CD4-positive, alpha-beta T cell (primary cell): ENCODE results near the gene WBP1. TPM values are rescaled to one million over a fixed set of nuclear protein-coding genes. Genes with fewer than 3 reads are reported as not detected.
"Not testable (repeated sequence)": the region's sequence is repeated elsewhere in the genome, so short reads cannot be mapped to it uniquely, and the experiment has no call there.

Source experiments
- ATAC-seq: fragments of 200-7000 bp; cut with Tn5 transposase; one replicate; pipeline ENCODE4 v1.10.0; 2022; ENCODE audit warnings: mild to moderate bottlenecking; ENCODE audit not compliant: poor library complexity
- CTCF ChIA-PET: fragments of 350-600 bp; sonication (Branson Sonifier 250); formaldehyde crosslinking; loops from one replicate; lab custom pipeline; 2021; ENCODE audit warnings: antibody characterized with exemption, inconsistent platforms; lab: Charles Lee
- POLR2A ChIA-PET: fragments of 350-600 bp; sonication (Branson Sonifier 250); formaldehyde crosslinking; loops from one replicate; lab custom pipeline; 2021; ENCODE audit warnings: antibody characterized with exemption, inconsistent platforms; lab: Charles Lee
- DNase-seq, 14 experiments: peaks; one replicate each; pipeline ENCODE4 v3.0.0-alpha.2; 2013 to 2020; ENCODE audit warnings: mixed read lengths in 2 of 14
- H3K27ac ChIP-seq, 2 donors: one replicate each; pipeline versions ENCODE4 v1.5.1 to v1.7.0; 2013; ENCODE audit warnings: low read length in 2 of 2, low read depth in 1 of 2, mild to moderate bottlenecking in 1 of 2
- H3K27me3 ChIP-seq, 2 experiments: 1 replicate in 1 of 2; 2 replicates in 1 of 2; pipeline versions ENCODE4 v1.6.1 to v1.7.0; 2013; ENCODE audit warnings: low read length in 2 of 2, control low read depth in 1 of 2, mild to moderate bottlenecking in 1 of 2, moderate library complexity in 1 of 2; ENCODE audit not compliant: insufficient read depth in 2 of 2, control insufficient read depth in 1 of 2
- H3K36me3 ChIP-seq: one replicate; pipeline ENCODE4 v1.6.1; 2013; ENCODE audit warnings: low read length, control low read depth; ENCODE audit not compliant: insufficient read depth
- H3K4me1 ChIP-seq: one replicate; pipeline ENCODE4 v1.6.1; 2013; ENCODE audit warnings: low read length, control low read depth; ENCODE audit not compliant: insufficient read depth
- H3K4me3 ChIP-seq: one replicate; pipeline ENCODE4 v1.5.1; 2013; ENCODE audit warnings: mild to moderate bottlenecking, low read length, moderate library complexity
- H3K9me3 ChIP-seq, 2 experiments: 1 replicate in 1 of 2; 2 replicates in 1 of 2; pipeline versions ENCODE4 v1.6.1 to v1.7.0; 2013; ENCODE audit warnings: low read length in 2 of 2, mild to moderate bottlenecking in 2 of 2, control low read depth in 1 of 2, moderate library complexity in 1 of 2; ENCODE audit not compliant: control insufficient read depth in 1 of 2, insufficient read depth in 1 of 2
- H3K27ac Mint-ChIP-seq: one replicate; pipeline ENCODE4 v1.8.0; 2020; ENCODE audit warnings: mixed read lengths
- H3K27me3 Mint-ChIP-seq: one replicate; pipeline ENCODE4 v1.8.0; 2021; ENCODE audit warnings: mixed read lengths
- H3K36me3 Mint-ChIP-seq: one replicate; pipeline ENCODE4 v1.8.0; 2021; ENCODE audit warnings: low read depth, mixed read lengths
- H3K4me1 Mint-ChIP-seq: one replicate; pipeline ENCODE4 v1.8.0; 2021; ENCODE audit warnings: low read depth, mixed read lengths
- H3K4me3 Mint-ChIP-seq: one replicate; pipeline ENCODE4 v1.8.0; 2020; ENCODE audit warnings: mild to moderate bottlenecking, mixed read lengths
- H3K9me3 Mint-ChIP-seq: one replicate; pipeline ENCODE4 v1.8.0; 2020; ENCODE audit warnings: mixed read lengths
- intact Hi-C, 2 experiments: fragments of 100-400 bp; cut with DNase I in 1 of 2; cut with micrococcal nuclease in 1 of 2; formaldehyde crosslinking; loops; one replicate each; pipeline versions ENCODE4 v1.15.1 to v1.9.0; 2023 to 2025; cut with DNase I, micrococcal nuclease
- total RNA-seq, 174 experiments: library from RNA in 2 of 174; stranded (reverse) in 2 of 174; gene quantifications; one replicate each; pipeline ENCODE4 v1.2.3 and lab custom pipeline; 2021 to 2026
- TF ChIP-seq, protein P1 (sequence below): fragments of 200-600 bp; IDR thresholded peaks from one replicate; pipeline ENCODE4 v1.8.0; 2022; ENCODE audit warnings: antibody characterized with exemption, mild to moderate bottlenecking

Gene WBP1
- total RNA-seq, 2 experiments from 2014 or later = 79.1 to 80.5 TPM

DNA sequence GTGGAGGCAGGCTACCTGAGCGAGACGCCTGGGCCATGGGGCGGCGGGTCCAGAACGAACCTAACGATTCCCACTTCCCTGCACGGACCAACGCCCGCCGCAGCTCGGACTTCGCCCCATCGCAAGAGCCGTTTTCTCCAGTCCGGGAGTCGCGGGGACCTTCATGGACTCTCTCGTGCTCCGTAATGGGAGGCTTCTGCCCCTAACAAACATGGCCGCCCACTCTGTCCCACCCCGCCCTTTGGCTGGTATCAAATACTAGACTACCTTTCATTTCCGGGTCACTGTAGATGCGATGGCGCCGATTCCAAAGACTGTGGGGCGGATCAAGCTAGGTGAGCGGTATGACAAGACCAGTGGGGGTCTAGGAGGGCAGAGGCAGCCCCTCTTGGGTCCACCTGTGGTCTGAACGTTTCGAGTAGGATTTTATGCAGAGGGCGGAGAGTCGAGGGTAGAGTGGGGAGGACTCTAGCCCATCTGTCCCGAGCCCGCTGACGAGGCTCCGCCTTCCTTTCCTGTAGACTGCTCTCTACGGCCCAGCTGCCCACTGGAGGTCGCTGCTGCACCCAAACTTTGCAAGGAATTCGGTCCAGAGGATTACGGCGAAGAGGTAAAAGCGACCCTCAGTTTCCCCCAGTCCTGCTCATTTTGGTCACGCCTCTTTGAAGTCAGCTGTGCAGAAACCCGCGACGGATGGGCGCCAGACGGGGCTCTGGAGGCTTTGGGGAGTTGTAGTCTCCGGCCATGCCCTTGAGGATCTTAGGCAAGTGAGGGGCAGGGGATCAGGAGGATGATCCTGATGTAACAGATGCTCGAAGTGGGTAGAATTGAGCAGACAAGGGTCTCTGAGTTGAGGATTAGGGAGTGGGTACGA, 24.8 kb downstream of the WBP1 start, which contains the start of the genes CCDC142 and TTC31:
CCDC142 (minus strand) TSS at position 198 of the 874 bp plus-strand sequence; CDS start at position 37, 161 bp downstream.
TTC31 (plus strand) TSS at position 281 of the 874 bp plus-strand sequence; CDS start at position 296, 15 bp downstream.
- peak within 1 kb of the TSS; percentile 93 to 94 for H3K27ac ChIP-seq
- Mint-ChIP-seq H3K4me3 (peak within 1 kb of the TSS; percentile 99), H3K27ac (peak within 1 kb of the TSS; percentile 97), H3K27me3 (no peaks in the 10 kb centered on the region), H3K9me3 (no peaks in the 10 kb centered on the region), H3K36me3 (peaks cover 54% of the 10 kb centered on the region), H3K4me1 (peaks cover 26% of the 10 kb centered on the region)
- peak; percentile 87 to 96 (median 91) for DNase-seq
- ATAC-seq = peak; percentile 94
- no peaks in the 10 kb centered on the region for H3K27me3 ChIP-seq
- no peaks in the 10 kb centered on the region for H3K9me3 ChIP-seq
- H3K4me3 ChIP-seq = peak within 1 kb of the TSS; percentile 77
- peaks cover 24% of the 10 kb centered on the region for H3K36me3 ChIP-seq
- ChIA-PET POLR2A (interaction anchor here (0.7 to 6.9 kb wide), 20 partner anchors 11 to 654 kb away, joined by 3 to 169 read pairs (median 8); partner anchors contain the start of genes AUP1, C2orf81, DQX1 and HTRA2), CTCF (interaction anchor here (0.6 to 4.6 kb wide), 21 partner anchors 8 to 1249 kb away, joined by 3 to 61 read pairs (median 5); partner anchors contain the start of genes AUP1, C2orf81, CCT7 and HTRA2)
- H3K4me1 ChIP-seq = peaks cover 31% of the 10 kb centered on the region
- intact Hi-C loops = loop anchor here (1.0 to 5.0 kb wide), 9 partner anchors 11 to 394 kb away; partner anchors contain the start of genes INO80B (in 2 of the 2), MRPL53 (in 2 of the 2), AUP1 (in 1 of the 2) and C2orf81 (in 1 of the 2)
- TF ChIP-seq, protein P1, sequence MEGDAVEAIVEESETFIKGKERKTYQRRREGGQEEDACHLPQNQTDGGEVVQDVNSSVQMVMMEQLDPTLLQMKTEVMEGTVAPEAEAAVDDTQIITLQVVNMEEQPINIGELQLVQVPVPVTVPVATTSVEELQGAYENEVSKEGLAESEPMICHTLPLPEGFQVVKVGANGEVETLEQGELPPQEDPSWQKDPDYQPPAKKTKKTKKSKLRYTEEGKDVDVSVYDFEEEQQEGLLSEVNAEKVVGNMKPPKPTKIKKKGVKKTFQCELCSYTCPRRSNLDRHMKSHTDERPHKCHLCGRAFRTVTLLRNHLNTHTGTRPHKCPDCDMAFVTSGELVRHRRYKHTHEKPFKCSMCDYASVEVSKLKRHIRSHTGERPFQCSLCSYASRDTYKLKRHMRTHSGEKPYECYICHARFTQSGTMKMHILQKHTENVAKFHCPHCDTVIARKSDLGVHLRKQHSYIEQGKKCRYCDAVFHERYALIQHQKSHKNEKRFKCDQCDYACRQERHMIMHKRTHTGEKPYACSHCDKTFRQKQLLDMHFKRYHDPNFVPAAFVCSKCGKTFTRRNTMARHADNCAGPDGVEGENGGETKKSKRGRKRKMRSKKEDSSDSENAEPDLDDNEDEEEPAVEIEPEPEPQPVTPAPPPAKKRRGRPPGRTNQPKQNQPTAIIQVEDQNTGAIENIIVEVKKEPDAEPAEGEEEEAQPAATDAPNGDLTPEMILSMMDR = peak; percentile 85

DNA sequence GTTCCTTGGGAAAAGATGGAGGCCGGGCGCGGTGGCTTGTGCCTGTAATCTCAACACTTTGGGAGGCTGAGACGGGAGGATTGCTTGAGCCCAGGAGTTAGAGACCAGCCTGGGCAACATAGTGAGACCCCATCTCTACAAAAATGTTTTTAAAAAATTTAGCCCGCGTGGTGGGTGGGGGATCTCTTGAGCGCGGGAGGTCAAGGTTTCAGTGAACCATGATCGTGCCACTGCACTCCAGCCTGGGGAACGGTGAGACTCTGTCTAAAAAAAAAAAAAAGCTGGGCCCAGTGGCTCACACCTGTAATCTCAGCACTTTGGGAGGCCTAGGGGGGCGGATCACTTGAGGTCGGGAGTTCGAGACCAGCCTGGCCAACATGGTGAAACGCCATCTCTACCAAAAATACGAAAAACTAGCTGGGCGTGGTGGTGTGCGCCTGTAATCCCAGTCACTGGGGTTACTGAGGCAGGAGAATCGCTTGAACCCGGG, 25.5 kb downstream of the WBP1 start:
- H3K4me1 Mint-ChIP-seq = peaks cover 26% of the 10 kb centered on the region
- ChIA-PET CTCF (interaction anchor here (0.6 to 4.6 kb wide), 20 partner anchors 9 to 1250 kb away, joined by 3 to 61 read pairs (median 6); partner anchors contain the start of genes AUP1, C2orf81, CCT7 and HTRA2), POLR2A (interaction anchor here (0.8 to 6.9 kb wide), 13 partner anchors 11 to 106 kb away, joined by 5 to 169 read pairs (median 16); partner anchors contain the start of genes AUP1, C2orf81, DQX1 and HTRA2)
- intact Hi-C loops = loop anchor here (1.0 to 5.0 kb wide), 8 partner anchors 11 to 394 kb away; partner anchors contain the start of genes AUP1 (in 1 of the 2), C2orf81 (in 1 of the 2), HTRA2 (in 1 of the 2) and INO80B (in 1 of the 2)
- peak overlapping the region; percentile 99 for H3K4me3 Mint-ChIP-seq
- H3K27me3 Mint-ChIP-seq, H3K9me3 ChIP-seq, H3K9me3 Mint-ChIP-seq, ATAC-seq, H3K27me3 ChIP-seq, DNase-seq: not testable (repeated sequence)
- H3K36me3 Mint-ChIP-seq = peaks cover 56% of the 10 kb centered on the region
- H3K4me3 ChIP-seq = peak overlapping the region; percentile 77
- H3K36me3 ChIP-seq = peaks cover 28% of the 10 kb centered on the region
- H3K27ac ChIP-seq = peak overlapping the region in 1 of 2 donors; percentile 94
- H3K4me1 ChIP-seq = peaks cover 31% of the 10 kb centered on the region
- peak overlapping the region; percentile 97 for H3K27ac Mint-ChIP-seq

DNA sequence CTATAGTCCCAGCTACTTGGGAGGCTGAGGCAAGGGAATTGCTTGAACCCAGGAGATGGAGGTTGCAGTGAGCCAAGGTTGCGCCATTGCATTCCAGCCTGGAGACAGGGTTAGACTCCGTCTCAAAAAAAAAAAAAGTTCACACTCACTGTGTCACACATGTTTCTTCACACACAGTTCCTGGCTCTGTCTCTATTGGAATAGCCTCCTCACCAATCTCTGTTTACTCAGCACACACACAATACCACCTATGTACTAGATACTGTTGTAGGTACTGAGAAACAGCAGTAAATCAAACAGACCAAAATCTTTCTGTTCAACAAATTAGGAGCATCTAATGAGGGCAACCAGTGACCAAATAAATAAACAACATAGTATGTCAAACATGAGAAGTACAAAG, 27.9 kb downstream of the WBP1 start:
- intact Hi-C loops = no loop called here
- no peak overlapping the region for H3K27ac ChIP-seq
- H3K27me3 ChIP-seq = no peaks in the 10 kb centered on the region
- H3K4me1 Mint-ChIP-seq = peaks cover 17% of the 10 kb centered on the region
- H3K36me3 Mint-ChIP-seq = peaks cover 62% of the 10 kb centered on the region
- H3K27ac Mint-ChIP-seq = no peak overlapping the region
- no peak for DNase-seq
- no peak overlapping the region for H3K4me3 ChIP-seq
- ChIA-PET CTCF (no interaction called here), POLR2A (no interaction called here)
- peaks cover 24% of the 10 kb centered on the region for H3K4me1 ChIP-seq
- H3K9me3 ChIP-seq = no peaks in the 10 kb centered on the region
- no peaks in the 10 kb centered on the region for H3K27me3 Mint-ChIP-seq
- peaks cover 40% of the 10 kb centered on the region for H3K36me3 ChIP-seq
- TF ChIP-seq, protein P1 = no peak
- no peaks in the 10 kb centered on the region for H3K9me3 Mint-ChIP-seq
- no peak for ATAC-seq
- H3K4me3 Mint-ChIP-seq = no peak overlapping the region
